Measurements from ENCODE around the gene NBPF3. TPM values are rescaled to one million over a fixed set of nuclear protein-coding genes. Genes with fewer than 3 reads are reported as not detected.

NBPF3 gene
- total RNA-seq, 1 experiment from 2014 or later = 17.3 TPM

DNA sequence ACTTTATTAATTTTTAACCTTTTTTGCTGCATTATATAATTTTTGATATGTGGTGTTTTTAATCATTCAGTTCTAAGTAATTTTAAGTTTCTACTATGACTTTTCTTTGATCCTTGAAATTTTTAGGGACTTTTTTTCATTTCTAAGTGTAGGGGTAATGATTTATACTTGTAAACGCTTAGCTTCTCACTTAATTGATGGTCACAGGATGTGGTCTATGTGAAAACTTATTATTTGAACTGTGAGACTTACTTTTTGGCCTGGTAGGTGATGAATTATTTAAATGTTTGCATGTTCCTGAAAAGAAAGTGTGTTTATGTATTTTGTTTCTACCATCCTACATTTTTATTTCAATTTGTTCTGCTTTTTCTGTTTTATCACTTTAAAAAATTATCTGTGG is 86.5 kb downstream of the NBPF3 start:
- TF ChIP-seq EZH2 (IDR thresholded peaks at IDR 0.05) (no peak), EZH2phosphoT487 (IDR thresholded peaks at IDR 0.05; ENCODE audit: borderline replicate concordance) (no peak), FOSL1 (IDR thresholded peaks at IDR 0.05; ENCODE audit: low read depth) (no peak), CEBPB (IDR thresholded peaks at IDR 0.05; ENCODE audit: low read depth) (no peak), SP1 (IDR thresholded peaks at IDR 0.05; ENCODE audit: low read depth) (no peak), ZNF274 (IDR thresholded peaks at IDR 0.05; ENCODE audit: low read depth, low read length) (no peak), SRF (IDR thresholded peaks at IDR 0.05; ENCODE audit: low read depth) (no peak), TCF7L2 (IDR thresholded peaks at IDR 0.05; ENCODE audit: borderline replicate concordance, extremely low read depth, insufficient read depth, insufficient read length) (no peak), JUND (IDR thresholded peaks at IDR 0.05) (no peak), POLR2A (IDR thresholded peaks at IDR 0.05; ENCODE audit: borderline replicate concordance, extremely low read depth, insufficient read depth, insufficient read length) (no peak), ELF1 (IDR thresholded peaks at IDR 0.05; ENCODE audit: borderline replicate concordance, low read depth) (no peak), SIN3A (IDR thresholded peaks at IDR 0.05; ENCODE audit: low read depth) (no peak), CBX3 (IDR thresholded peaks at IDR 0.05; ENCODE audit: low read depth) (no peak), EGR1 (IDR thresholded peaks at IDR 0.05; ENCODE audit: low read depth) (no peak)
- TF ChIP-seq, protein P1, sequence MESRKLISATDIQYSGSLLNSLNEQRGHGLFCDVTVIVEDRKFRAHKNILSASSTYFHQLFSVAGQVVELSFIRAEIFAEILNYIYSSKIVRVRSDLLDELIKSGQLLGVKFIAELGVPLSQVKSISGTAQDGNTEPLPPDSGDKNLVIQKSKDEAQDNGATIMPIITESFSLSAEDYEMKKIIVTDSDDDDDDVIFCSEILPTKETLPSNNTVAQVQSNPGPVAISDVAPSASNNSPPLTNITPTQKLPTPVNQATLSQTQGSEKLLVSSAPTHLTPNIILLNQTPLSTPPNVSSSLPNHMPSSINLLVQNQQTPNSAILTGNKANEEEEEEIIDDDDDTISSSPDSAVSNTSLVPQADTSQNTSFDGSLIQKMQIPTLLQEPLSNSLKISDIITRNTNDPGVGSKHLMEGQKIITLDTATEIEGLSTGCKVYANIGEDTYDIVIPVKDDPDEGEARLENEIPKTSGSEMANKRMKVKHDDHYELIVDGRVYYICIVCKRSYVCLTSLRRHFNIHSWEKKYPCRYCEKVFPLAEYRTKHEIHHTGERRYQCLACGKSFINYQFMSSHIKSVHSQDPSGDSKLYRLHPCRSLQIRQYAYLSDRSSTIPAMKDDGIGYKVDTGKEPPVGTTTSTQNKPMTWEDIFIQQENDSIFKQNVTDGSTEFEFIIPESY (IDR thresholded peaks at IDR 0.05; ENCODE audit: extremely low read depth, insufficient replicate concordance, low read length) = no peak
- TF ChIP-seq, protein P2, sequence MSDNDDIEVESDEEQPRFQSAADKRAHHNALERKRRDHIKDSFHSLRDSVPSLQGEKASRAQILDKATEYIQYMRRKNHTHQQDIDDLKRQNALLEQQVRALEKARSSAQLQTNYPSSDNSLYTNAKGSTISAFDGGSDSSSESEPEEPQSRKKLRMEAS (IDR thresholded peaks at IDR 0.05) = no peak
- intact Hi-C loops (cut with micrococcal nuclease) = no loop called here
- DNase-seq (ENCODE audit: low read depth, low spot score) (no peak), ATAC-seq (no peak)
- Histone ChIP-seq H2AFZ (ENCODE audit: low read depth, low read length, poor library complexity, severe bottlenecking) (no peak overlapping the region), H3K27me3 (ENCODE audit: insufficient read depth, low read length) (0 out of 2 replicates have a peak, but pooled peaks cover 4% of the 10 kb centered on the region), H3K9me2 (ENCODE audit: insufficient read depth) (no peaks in the 10 kb centered on the region), H4K20me1 (ENCODE audit: insufficient read depth) (no peaks in the 10 kb centered on the region), H3K36me3 (ENCODE audit: control insufficient read depth in 1 of 2, insufficient read depth in 2 of 2, low read length in 2 of 2) (no peaks in the 10 kb centered on the region), H3K79me2 (ENCODE audit: insufficient read depth, low read length) (no peaks in the 10 kb centered on the region), H3K4me1 (ENCODE audit: control insufficient read depth in 1 of 2, insufficient read depth in 2 of 2, low read length in 2 of 2) (peaks cover 0 to under 1% of the 10 kb centered on the region in 2 experiments; a peak in 1 of 4 replicates), H3K9ac (ENCODE audit: low read length) (no peak overlapping the region), H3K27ac (ENCODE audit: low read depth, low read length) (no peak overlapping the region), H3K9me3 (ENCODE audit: control insufficient read depth in 1 of 2, insufficient read depth in 1 of 2, low read depth in 1 of 2, low read length in 2 of 2) (no peaks in the 10 kb centered on the region), H3K4me3 (replicated peaks in 1 of 2; ENCODE audit: low read depth in 1 of 2, low read length in 2 of 2) (no peak overlapping the region), H3K4me2 (ENCODE audit: low read length) (no peak overlapping the region)
- ChIA-PET CTCF (no interaction called here), RAD21 (ENCODE audit: low non-redundant PET in 1 of 2, low total read pairs in 2 of 2, uncharacterized antibody in 2 of 2, unreplicated experiment in 2 of 2) (no interaction called here), POLR2A (no interaction called here)
- no TSS peak for BruUV-seq (replicated peaks)
